GM21423 (cell line): ENCODE data around the gene KLF12.

Source experiments
- ATAC-seq: cut with Tn5 transposase; IDR thresholded peaks from one replicate; pipeline ENCODE4 v1.9.1; 2021; ENCODE audit warnings: mild to moderate bottlenecking, moderate library complexity; ENCODE audit not compliant: unreplicated experiment

KLF12 gene

GRCh38 chr13:74104661-74105275 is 29.4 kb downstream of the KLF12 start:
- no peak for ATAC-seq

GRCh38 chr13:74103970-74104555 is 30.1 kb downstream of the KLF12 start:
- peak; percentile 57 for ATAC-seq

GRCh38 chr13:74103196-74103595 is 31.0 kb downstream of the KLF12 start:
- no peak for ATAC-seq

- no peak for ATAC-seq
Measured at GRCh38 chr13:74102691-74103090, 31.5 kb downstream of the KLF12 start.

GRCh38 chr13:74101436-74101835 is 32.8 kb downstream of the KLF12 start:
- no peak for ATAC-seq

- no peak for ATAC-seq
Measured at GRCh38 chr13:74098077-74098476, 36.1 kb downstream of the KLF12 start.

- no peak for ATAC-seq
Measured at GRCh38 chr13:74097116-74097515, 37.1 kb downstream of the KLF12 start.

- no peak for ATAC-seq
Measured at GRCh38 chr13:74093691-74094090, 40.5 kb downstream of the KLF12 start.

GRCh38 chr13:74092711-74093110 is 41.5 kb downstream of the KLF12 start:
- ATAC-seq: no peak

GRCh38 chr13:74090869-74091605 is 43.2 kb downstream of the KLF12 start:
- no peak for ATAC-seq

GRCh38 chr13:74090397-74090796 is 43.8 kb downstream of the KLF12 start:
- ATAC-seq: no peak

GRCh38 chr13:74087357-74087756 is 46.8 kb downstream of the KLF12 start:
- ATAC-seq: no peak
